GM23338 (cell line): Measurements from ENCODE around the gene COG7. TPM values are rescaled to one million over a fixed set of nuclear protein-coding genes. Genes with fewer than 3 reads are reported as not detected.

ENCODE experiments used
- ATAC-seq: fragments of 200-7000 bp; cut with Tn5 transposase; 3 replicates; pipeline ENCODE4 v1.9.1; 2020
- DNase-seq: peaks from one replicate; pipeline ENCODE4 v3.0.0-alpha.2; 2015; ENCODE audit warnings: low spot score
- H2AFZ ChIP-seq: fragments of 200-600 bp; sonication (generic); 2 replicates; pipeline ENCODE4 v1.8.0; 2016; ENCODE audit warnings: antibody characterized with exemption, mild to moderate bottlenecking, moderate library complexity
- H3F3A ChIP-seq: fragments of 200-600 bp; sonication (generic); replicated peaks from 2 replicates; pipeline ENCODE4 v1.8.0; 2017; ENCODE audit warnings: antibody characterized with exemption, mixed run types, low read depth
- H3K27ac ChIP-seq: fragments of 200-600 bp; sonication (generic); 2 replicates; pipeline ENCODE4 v1.6.1; 2016; ENCODE audit warnings: low read depth
- H3K27me3 ChIP-seq: fragments of 200-600 bp; sonication (generic); 2 replicates; pipeline ENCODE4 v1.8.0; 2016; ENCODE audit warnings: mild to moderate bottlenecking, mixed run types, moderate library complexity; ENCODE audit not compliant: insufficient read depth
- H3K36me3 ChIP-seq: fragments of 200-600 bp; sonication (generic); 2 replicates; pipeline ENCODE4 v1.8.0; 2016; ENCODE audit warnings: mild to moderate bottlenecking; ENCODE audit not compliant: insufficient read depth
- H3K4me1 ChIP-seq: fragments of 200-600 bp; sonication (generic); 2 replicates; pipeline ENCODE4 v1.8.0; 2016; ENCODE audit warnings: mild to moderate bottlenecking, moderate library complexity; ENCODE audit not compliant: insufficient read depth
- H3K4me2 ChIP-seq: fragments of 200-600 bp; sonication (generic); 2 replicates; pipeline ENCODE4 v1.7.1; 2017; ENCODE audit warnings: mixed run types
- H3K4me3 ChIP-seq: fragments of 200-600 bp; sonication (generic); 2 replicates; pipeline ENCODE4 v1.6.1; 2016; ENCODE audit warnings: mixed run types
- H3K79me2 ChIP-seq: fragments of 200-600 bp; sonication (generic); replicated peaks from 2 replicates; pipeline ENCODE4 v1.8.0; 2017; ENCODE audit warnings: mild to moderate bottlenecking; ENCODE audit not compliant: insufficient read depth
- H3K9me2 ChIP-seq: fragments of 200-600 bp; sonication (generic); 2 replicates; pipeline ENCODE4 v1.8.0; 2017; ENCODE audit not compliant: insufficient read depth
- H4K20me1 ChIP-seq: fragments of 200-600 bp; sonication (generic); replicated peaks from 2 replicates; pipeline ENCODE4 v1.8.0; 2017; ENCODE audit warnings: mild to moderate bottlenecking; ENCODE audit not compliant: insufficient read depth
- H3K27ac Mint-ChIP-seq: 2 replicates; pipeline ENCODE4 v1.8.0; 2020; ENCODE audit warnings: inconsistent platforms, mild to moderate bottlenecking, moderate library complexity, mixed read lengths
- H3K27me3 Mint-ChIP-seq: 3 replicates; pipeline ENCODE4 v1.8.0; 2022; ENCODE audit warnings: low read depth, mild to moderate bottlenecking, moderate library complexity, mixed read lengths, inconsistent platforms; ENCODE audit not compliant: insufficient read depth, poor library complexity
- H3K36me3 Mint-ChIP-seq: 3 replicates; pipeline ENCODE4 v1.8.0; 2021; ENCODE audit warnings: low read depth, mild to moderate bottlenecking, inconsistent platforms, moderate library complexity, mixed read lengths
- H3K4me1 Mint-ChIP-seq: 3 replicates; pipeline ENCODE4 v1.8.0; 2020; ENCODE audit warnings: mild to moderate bottlenecking, inconsistent platforms, mixed read lengths
- H3K4me3 Mint-ChIP-seq: 3 replicates; pipeline ENCODE4 v1.8.0; 2021; ENCODE audit warnings: moderate library complexity, mild to moderate bottlenecking, inconsistent platforms, mixed read lengths
- H3K9me3 Mint-ChIP-seq: 3 replicates; pipeline ENCODE4 v1.8.0; 2020; ENCODE audit warnings: moderate library complexity, mild to moderate bottlenecking, inconsistent platforms, mixed read lengths
- polyA plus RNA-seq: library from polyadenylated mRNA; unstranded; fragments of >200 nt; fragmentation: Nextera tagmentation; extraction: Ambion mirVana; gene quantifications from 2 replicates; pipeline ENCODE4 v1.2.1, GENCODE V29; 2016
- total RNA-seq: library from RNA; depleted of rRNA; stranded (reverse); fragments of >200 nt; shearing (Covaris generic); gene quantifications from 2 replicates; pipeline ENCODE4 v1.2.3, GENCODE V29; 2014
- TF ChIP-seq, protein P1 (sequence below): fragments of 250-450 bp; sonication (Bioruptor Pico); IDR thresholded peaks from 2 replicates; pipeline ENCODE4 v1.5.0; 2020; ENCODE audit warnings: mild to moderate bottlenecking, moderate library complexity
- TF ChIP-seq, protein P2 (sequence below), 2 experiments: fragments of 200-600 bp in 1 of 2; sonication (generic) in 1 of 2; conservative IDR thresholded peaks; 2 replicates each; pipeline versions ENCODE4 v1.5.1 to v1.6.1; 2016 to 2017; ENCODE audit warnings: antibody characterized with exemption in 2 of 2, low read depth in 2 of 2, mild to moderate bottlenecking in 2 of 2, moderate library complexity in 1 of 2

Gene COG7
- total and polyA plus RNA-seq, 2 experiments from 2014 or later, result 9.2 to 20.0 TPM

DNA sequence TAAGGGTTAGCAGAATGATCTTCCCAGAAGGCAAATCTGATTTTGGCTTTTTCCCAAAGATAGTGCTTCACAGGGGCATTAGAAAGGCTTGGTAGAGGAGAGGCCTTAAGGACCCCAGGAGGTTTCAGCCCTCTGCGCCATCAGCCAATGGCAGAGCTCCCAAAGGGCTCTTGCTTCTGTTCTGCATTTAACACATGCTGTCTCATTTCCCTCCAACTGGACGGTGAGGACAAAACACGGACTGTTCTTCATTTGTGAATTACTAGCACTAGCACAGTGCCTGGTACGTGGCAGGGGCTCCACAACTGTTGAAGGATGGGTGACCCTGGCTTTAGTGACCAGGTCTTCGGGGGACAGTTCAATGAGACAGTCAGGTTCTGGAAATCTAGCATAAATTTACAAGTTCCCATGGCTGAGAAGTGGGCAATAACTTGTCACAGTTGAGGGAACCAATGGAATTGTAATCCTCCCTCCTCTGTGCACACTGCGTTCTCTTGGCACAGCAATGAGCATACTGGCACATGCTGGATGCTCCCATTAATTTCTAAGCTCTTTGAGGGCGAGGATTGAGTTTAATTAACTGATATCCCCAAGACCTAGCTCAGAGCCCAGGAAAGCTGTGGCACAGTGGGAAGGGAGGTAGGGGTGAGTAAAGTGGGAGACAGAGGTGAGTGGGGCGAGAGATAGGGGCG, 45.4 kb downstream of the COG7 start (continued):
- TF ChIP-seq, protein P1, sequence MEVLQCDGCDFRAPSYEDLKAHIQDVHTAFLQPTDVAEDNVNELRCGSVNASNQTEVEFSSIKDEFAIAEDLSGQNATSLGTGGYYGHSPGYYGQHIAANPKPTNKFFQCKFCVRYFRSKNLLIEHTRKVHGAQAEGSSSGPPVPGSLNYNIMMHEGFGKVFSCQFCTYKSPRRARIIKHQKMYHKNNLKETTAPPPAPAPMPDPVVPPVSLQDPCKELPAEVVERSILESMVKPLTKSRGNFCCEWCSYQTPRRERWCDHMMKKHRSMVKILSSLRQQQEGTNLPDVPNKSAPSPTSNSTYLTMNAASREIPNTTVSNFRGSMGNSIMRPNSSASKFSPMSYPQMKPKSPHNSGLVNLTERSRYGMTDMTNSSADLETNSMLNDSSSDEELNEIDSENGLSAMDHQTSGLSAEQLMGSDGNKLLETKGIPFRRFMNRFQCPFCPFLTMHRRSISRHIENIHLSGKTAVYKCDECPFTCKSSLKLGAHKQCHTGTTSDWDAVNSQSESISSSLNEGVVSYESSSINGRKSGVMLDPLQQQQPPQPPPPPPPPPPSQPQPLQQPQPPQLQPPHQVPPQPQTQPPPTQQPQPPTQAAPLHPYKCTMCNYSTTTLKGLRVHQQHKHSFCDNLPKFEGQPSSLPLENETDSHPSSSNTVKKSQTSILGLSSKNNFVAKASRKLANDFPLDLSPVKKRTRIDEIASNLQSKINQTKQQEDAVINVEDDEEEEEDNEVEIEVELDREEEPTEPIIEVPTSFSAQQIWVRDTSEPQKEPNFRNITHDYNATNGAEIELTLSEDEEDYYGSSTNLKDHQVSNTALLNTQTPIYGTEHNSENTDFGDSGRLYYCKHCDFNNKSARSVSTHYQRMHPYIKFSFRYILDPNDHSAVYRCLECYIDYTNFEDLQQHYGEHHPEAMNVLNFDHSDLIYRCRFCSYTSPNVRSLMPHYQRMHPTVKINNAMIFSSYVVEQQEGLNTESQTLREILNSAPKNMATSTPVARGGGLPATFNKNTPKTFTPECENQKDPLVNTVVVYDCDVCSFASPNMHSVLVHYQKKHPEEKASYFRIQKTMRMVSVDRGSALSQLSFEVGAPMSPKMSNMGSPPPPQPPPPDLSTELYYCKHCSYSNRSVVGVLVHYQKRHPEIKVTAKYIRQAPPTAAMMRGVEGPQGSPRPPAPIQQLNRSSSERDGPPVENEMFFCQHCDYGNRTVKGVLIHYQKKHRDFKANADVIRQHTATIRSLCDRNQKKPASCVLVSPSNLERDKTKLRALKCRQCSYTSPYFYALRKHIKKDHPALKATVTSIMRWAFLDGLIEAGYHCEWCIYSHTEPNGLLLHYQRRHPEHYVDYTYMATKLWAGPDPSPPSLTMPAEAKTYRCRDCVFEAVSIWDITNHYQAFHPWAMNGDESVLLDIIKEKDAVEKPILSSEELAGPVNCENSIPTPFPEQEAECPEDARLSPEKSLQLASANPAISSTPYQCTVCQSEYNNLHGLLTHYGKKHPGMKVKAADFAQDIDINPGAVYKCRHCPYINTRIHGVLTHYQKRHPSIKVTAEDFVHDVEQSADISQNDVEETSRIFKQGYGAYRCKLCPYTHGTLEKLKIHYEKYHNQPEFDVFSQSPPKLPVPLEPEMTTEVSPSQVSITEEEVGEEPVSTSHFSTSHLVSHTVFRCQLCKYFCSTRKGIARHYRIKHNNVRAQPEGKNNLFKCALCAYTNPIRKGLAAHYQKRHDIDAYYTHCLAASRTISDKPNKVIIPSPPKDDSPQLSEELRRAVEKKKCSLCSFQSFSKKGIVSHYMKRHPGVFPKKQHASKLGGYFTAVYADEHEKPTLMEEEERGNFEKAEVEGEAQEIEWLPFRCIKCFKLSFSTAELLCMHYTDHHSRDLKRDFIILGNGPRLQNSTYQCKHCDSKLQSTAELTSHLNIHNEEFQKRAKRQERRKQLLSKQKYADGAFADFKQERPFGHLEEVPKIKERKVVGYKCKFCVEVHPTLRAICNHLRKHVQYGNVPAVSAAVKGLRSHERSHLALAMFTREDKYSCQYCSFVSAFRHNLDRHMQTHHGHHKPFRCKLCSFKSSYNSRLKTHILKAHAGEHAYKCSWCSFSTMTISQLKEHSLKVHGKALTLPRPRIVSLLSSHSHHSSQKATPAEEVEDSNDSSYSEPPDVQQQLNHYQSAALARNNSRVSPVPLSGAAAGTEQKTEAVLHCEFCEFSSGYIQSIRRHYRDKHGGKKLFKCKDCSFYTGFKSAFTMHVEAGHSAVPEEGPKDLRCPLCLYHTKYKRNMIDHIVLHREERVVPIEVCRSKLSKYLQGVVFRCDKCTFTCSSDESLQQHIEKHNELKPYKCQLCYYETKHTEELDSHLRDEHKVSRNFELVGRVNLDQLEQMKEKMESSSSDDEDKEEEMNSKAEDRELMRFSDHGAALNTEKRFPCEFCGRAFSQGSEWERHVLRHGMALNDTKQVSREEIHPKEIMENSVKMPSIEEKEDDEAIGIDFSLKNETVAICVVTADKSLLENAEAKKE (CRISPR knock-in tag), result no peak

DNA sequence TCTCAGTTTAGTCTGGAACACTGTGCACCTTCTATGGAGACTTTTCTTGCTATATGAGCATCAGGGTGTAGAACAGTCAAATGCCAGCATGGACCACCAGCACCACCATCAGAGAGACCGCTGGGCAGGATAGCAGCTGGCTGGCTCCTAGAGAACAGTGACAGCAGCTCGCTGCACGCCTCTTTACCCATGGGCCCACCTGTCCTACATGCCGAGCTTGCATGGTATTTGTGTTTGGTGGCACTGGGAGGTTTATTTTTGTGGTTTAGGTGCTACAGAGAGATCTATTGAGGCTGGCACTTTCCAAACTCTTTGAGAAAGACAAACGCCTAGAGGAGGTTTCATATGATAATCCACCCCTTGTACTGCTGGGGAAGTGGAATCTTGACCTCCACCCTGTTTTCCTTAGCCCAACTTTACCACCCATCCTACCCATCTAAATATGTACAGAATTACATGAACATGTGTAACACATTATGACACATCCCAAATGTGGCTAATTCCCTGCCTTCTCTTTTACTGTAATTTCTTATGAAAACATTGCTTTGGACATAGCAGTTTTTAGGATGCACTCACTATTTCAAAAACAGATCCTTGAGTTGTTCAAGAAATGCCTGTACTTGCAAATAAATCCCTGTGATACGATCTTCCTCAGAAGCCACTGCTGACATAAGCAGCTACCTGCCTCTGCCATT, 46.3 kb downstream of the COG7 start:
- Mint-ChIP-seq H3K36me3 (peaks cover 28% of the 10 kb centered on the region), H3K4me3 (no peak overlapping the region), H3K27ac (no peak overlapping the region), H3K9me3 (no peaks in the 10 kb centered on the region), H3K27me3 (peaks cover 3% of the 10 kb centered on the region), H3K4me1 (peaks cover 20% of the 10 kb centered on the region)
- H3K27me3 ChIP-seq, result no peaks in the 10 kb centered on the region
- no peak overlapping the region for H2AFZ ChIP-seq
- TF ChIP-seq, protein P2, sequence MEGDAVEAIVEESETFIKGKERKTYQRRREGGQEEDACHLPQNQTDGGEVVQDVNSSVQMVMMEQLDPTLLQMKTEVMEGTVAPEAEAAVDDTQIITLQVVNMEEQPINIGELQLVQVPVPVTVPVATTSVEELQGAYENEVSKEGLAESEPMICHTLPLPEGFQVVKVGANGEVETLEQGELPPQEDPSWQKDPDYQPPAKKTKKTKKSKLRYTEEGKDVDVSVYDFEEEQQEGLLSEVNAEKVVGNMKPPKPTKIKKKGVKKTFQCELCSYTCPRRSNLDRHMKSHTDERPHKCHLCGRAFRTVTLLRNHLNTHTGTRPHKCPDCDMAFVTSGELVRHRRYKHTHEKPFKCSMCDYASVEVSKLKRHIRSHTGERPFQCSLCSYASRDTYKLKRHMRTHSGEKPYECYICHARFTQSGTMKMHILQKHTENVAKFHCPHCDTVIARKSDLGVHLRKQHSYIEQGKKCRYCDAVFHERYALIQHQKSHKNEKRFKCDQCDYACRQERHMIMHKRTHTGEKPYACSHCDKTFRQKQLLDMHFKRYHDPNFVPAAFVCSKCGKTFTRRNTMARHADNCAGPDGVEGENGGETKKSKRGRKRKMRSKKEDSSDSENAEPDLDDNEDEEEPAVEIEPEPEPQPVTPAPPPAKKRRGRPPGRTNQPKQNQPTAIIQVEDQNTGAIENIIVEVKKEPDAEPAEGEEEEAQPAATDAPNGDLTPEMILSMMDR (conservative IDR thresholded peaks at IDR 0.05; ENCODE audit: low read depth in 2 of 2), result no peak
- H3K9me2 ChIP-seq, result no peaks in the 10 kb centered on the region
- H3K79me2 ChIP-seq, result no peaks in the 10 kb centered on the region
- no peak overlapping the region for H3K4me2 ChIP-seq
- DNase-seq, result no peak
- no peak for ATAC-seq
- no peaks in the 10 kb centered on the region for H3F3A ChIP-seq
- H3K27ac ChIP-seq, result no peak overlapping the region
- H3K36me3 ChIP-seq, result peaks cover 14% of the 10 kb centered on the region
- no peak overlapping the region for H3K4me3 ChIP-seq
- no peaks in the 10 kb centered on the region for H4K20me1 ChIP-seq
- H3K4me1 ChIP-seq, result peaks cover 16% of the 10 kb centered on the region
